Limb (tissue), 2 donors: Measurements from ENCODE around the gene PTPRN2.

Experiments used
- DNase-seq, 2 donors: peaks; one replicate each; pipeline ENCODE4 v3.0.0-alpha.2; 2016; ENCODE audit errors: extremely low spot score in 2 of 2

PTPRN2 gene

GRCh38 chr7:157617401-157617800, 970.2 kb downstream of the PTPRN2 start:
- DNase-seq, result no peak

DNA sequence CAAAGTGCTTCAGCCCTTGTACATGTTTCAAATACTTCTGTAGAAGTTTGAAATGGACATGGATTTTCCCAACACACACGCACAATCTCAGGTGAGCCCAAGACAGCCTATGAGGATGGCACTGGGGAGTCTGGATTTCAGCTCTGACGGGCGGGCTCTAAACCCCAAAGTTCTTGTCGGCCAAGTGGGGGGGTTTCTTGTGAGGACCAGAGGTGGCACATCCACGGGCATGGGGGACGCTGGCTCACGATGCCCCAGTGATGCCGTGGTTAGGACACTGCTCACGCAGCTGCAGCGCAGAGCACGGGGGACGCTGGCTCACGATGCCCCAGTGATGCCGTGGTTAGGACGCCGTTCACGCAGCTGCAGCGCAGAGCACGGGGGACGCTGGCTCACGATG, 970.7 kb downstream of the PTPRN2 start:
- no peak for DNase-seq

DNA sequence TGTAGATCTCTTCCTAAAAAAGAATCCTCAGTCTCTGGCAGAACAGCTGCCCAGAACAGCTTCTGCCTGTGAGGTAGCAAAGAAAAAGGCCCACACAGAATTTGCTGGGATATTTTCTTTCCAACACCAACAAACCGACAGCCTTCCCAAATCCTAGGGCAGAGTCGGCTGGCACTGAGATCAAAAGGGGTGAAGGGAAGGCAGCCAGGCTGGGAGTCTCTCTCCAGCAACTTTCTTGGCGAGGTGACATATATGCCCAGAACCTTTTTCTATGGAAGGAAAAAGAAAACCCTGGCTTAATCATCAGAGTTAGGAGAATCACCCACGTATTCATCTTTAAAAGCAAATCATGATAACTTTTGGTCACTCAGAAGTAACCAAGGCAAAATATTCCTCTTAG, 971.2 kb downstream of the PTPRN2 start:
- DNase-seq, result peak; percentile 28 to 76

GRCh38 chr7:157615852-157616251, 971.8 kb downstream of the PTPRN2 start:
- no peak for DNase-seq

DNA sequence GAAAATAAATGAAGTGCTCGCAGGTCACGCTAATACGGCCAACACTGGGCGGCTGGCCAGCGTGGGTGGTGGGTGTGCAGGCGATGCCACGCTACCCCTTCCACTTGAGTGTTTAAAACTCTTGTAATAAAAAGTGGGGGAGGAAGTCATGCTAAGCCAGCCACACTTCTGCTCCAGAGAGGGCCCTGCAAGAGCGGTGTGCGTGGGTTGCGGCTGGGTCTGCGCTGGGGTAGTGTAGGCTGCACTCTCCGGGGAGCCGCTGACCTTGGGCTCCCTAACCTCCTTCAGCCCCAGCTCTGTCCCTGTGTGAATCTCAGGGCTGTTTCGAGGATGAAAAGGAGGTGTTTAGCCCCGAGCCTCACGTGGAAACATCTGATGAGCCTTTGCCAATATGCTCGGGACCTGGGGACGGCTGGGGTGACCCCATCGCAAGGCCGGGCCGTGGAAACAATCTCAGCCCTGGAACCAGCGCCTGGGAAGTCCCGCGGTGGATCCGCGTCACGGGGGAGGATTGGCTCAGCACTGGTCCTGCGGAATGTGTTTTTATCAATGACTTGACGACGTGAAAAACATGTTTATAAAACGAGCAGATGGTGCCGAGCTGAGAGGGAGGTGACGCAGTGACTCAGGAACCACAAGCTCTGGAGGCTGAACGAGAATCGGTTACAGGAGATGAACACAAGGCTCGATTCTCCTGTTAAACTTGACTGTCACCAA, 972.4 kb downstream of the PTPRN2 start:
- no peak for DNase-seq

DNA sequence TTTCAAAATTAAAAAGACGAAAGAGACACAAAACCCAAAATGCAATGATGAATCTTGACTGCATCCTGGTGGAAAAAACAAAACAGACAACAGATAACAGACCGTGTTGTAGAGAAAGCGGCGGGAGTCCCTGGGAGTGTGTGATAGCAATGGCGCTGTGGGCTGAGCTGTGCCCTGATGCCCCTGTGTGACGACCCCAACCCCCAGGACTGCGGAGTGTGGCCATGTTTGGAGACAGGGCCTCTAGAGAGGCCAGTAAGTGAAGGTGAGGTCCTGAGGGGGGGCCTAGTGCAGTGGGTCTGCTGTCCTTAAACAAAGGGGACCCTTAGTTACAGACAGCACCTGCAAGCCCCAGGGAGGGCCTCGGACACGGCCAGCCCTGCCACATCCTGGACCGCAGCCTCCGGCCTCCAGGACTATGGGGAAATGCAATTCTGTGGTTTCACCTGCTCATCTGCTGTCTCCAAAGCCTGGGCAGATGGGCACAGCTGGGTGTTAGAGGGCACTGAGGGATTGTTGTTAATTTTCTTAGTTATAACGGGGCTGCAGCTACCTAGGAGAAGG, 973.1 kb downstream of the PTPRN2 start:
- DNase-seq, result no peak

DNA sequence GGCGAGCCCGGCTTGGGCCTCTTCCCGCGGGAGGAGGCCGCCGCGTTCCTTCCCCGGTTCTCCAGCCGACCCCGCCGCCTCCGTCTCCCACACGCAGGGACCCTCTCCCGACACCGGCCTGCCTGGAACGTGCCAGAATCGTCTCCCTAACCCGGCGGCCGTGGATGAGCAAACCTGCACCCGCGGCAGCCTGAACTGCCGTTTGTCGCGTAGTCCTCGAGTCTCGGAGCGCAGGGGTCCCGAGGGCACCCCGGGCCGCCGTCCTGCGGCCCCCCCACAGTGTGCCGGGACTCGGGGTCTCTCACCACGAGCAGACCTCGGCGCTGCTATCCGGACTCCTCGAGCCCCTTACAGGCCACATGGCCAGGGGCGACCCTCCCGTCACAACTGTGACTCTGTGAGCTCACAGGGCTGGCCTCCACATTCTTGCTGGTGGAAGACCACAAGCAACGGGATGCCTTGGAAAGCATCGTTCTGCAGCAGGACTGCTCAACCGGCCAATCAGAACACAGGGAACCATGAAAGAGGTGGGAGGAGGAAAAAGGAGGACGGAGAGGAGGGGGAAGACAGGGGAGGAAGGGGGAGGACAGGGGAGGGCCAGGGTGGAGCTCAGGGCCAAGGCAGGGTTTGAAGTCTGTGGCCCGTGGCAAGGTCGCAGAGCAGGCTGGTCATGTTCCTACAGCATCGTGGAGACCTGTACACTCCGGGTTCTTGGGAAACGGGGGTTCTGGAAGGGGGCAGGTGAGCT, 973.9 kb downstream of the PTPRN2 start:
- DNase-seq, result peak in 1 of 2 donors; percentile 45

DNA sequence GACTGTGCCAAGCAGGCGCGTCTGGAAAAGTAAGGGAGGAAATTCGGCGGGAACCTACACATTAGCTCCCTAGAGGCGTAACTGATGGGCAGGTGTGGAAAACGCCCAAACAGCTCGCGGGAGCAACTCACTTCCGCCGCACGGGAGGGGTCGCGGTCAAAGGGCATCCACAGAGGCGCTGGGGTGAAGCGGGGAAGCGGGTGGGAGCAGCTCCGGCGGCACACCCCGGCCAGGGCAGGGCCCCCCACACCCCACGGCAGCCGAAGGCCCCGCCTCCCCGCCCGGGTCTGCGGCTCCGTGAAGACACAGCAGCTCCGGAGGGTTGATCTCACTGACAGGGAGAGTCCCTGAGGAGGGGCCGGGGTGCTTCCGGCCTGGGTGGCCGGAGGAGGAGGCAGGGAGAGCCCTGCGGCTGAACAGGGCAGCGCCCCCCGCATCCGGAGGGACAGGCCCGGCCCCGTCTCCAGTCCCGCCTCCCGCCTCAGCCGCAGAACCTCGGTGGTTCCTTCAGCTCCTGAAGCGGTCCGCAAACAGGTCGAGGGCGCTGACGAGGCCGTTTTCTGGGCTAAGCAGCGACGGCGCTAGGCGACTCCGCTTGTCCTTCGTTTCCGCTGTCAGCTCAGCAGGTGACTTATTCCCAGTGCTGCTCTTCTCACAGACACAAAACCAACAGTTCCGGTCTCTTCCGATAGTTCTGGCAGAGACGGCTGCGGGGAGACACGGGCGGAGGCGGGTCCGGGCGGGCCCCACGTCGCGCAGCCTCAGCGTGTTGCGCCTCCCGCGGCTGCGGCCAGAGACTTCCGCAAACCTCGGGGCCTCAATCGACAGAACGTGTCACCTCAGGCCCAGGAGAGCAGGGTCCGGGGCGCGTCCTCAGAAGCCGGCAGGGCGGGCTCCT, 974.7 kb downstream of the PTPRN2 start:
- peak; percentile 10 to 55 for DNase-seq

- DNase-seq, result no peak
Observed at GRCh38 chr7:157612009-157612663, 975.5 kb downstream of the PTPRN2 start.

DNA sequence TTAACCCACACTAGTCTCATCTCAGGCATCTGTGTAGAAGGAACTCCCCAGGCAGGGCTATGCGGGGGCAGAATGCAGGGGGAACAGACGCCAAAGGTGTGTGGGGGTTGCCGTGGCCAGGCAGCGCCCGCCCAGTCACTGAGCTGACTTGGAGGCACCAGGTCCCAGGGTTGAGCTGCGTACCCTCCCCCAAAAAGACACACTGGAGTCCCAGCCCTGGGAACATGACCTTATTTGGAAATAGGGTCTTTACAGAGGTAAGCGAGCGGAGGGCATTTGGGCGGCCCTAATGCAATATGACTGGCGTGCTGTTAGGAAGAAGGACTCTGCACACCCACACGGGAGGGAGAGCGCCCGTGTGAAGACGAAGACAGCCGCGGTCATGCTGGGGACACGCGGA, 976.3 kb downstream of the PTPRN2 start:
- no peak for DNase-seq

- no peak for DNase-seq
Observed at GRCh38 chr7:157610671-157611295, 976.8 kb downstream of the PTPRN2 start.

GRCh38 chr7:157609932-157610640, 977.5 kb downstream of the PTPRN2 start:
- no peak for DNase-seq

- no peak for DNase-seq
Observed at GRCh38 chr7:157609516-157609915, 978.1 kb downstream of the PTPRN2 start.

DNA sequence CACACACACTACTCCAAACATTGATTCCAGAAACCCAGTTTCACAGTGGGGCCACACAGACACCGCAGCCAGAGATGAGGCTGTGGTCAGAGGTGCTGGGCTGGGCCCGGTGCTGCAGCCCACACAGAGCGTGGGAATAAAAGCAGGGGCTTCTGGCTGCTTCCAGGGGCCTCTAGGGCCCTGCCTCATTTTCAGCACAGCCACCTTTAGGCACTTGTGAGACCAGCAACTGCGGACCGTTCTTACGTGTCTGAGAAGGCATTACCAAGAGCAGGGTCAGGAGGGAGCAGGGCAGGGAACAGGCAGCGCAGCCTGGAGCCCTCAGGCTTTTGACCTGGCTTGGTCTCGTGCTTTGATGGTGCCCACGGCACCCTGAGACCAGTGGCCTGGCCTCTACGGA, 980.4 kb downstream of the PTPRN2 start:
- no peak for DNase-seq

DNA sequence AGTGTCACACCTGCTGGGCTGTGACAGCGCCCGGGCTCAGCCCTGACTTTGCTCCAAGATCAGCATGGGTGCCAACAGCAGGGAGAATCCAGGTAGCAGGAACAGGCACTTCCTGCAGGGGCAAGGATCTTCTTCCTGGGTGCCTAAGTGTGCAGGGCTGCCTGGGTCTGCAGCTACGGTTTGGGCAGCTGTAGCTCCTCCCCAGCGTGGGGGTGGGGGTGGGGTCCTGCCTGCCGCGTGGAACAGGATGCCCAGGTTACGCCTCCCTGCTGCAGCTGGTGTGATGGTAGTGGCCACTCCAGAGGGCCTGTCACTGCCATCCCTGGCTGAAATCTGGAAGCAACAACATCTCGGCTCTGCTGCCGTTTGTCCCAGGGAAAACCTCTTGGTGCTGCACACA, 981.5 kb downstream of the PTPRN2 start:
- DNase-seq, result no peak

- DNase-seq, result no peak
Observed at GRCh38 chr7:157605638-157606037, 982.0 kb downstream of the PTPRN2 start.

GRCh38 chr7:157604661-157605381, 982.8 kb downstream of the PTPRN2 start:
- DNase-seq, result no peak

DNA sequence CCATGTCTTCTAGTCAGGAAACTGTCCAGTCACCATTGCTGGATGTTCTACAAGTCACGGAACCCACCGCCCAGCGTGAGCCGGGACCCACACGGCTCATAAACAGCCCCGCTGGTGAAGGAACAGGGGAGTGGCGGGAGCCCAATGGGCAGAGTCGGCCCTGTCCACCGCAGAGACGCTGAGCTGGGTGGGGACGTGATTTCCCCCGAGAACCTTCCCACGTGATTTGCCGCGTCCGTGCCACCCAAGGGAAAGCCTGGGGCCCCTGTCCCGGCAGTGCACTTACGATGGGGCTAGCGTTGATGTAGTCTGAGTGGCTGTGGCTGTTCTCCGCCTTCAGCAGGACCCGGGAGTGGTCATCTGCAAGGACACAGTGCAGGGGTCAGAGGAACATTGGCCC, 983.9 kb downstream of the PTPRN2 start:
- DNase-seq, result no peak

DNA sequence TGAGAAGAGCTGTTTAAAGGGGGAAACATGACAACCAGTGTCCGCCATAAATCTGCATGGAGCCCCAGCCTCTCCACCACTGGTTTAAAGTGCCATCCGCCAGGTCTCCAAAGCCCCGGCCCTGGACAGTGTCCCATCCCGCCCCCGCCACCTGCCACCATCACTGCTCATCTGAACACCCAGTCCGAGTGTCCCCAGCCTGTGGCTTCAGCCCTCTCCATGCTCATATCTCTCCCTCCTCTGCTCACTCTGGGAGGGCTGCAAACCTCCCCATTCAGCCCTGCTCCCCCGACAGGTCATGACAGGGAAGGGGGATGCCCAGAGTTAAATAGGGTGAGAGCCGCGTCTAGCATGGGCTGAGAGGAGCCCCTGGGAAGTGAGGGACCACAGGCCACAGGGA, 984.6 kb downstream of the PTPRN2 start:
- DNase-seq, result no peak
